Thyroid gland (tissue), 4 donors: Measurements from ENCODE around the gene PGLYRP1.

Experiments used
- POLR2A ChIP-seq, 2 donors: fragments of 450-650 bp; IDR thresholded peaks; one replicate each; pipeline ENCODE4 v1.6.1; 2017; ENCODE audit warnings: antibody characterized with exemption in 2 of 2, mild to moderate bottlenecking in 2 of 2, moderate library complexity in 1 of 2
- TF ChIP-seq, protein P1 (sequence below), 6 experiments: fragments of 200-600 bp in 3 of 6; fragments of 450-650 bp in 3 of 6; sonication (generic) in 3 of 6; IDR thresholded peaks; one replicate each; pipeline ENCODE4 v1.5.1; 2016 to 2019; ENCODE audit warnings: antibody characterized with exemption in 6 of 6, mild to moderate bottlenecking in 2 of 6, inconsistent platforms in 1 of 6, moderate library complexity in 1 of 6

DNA sequence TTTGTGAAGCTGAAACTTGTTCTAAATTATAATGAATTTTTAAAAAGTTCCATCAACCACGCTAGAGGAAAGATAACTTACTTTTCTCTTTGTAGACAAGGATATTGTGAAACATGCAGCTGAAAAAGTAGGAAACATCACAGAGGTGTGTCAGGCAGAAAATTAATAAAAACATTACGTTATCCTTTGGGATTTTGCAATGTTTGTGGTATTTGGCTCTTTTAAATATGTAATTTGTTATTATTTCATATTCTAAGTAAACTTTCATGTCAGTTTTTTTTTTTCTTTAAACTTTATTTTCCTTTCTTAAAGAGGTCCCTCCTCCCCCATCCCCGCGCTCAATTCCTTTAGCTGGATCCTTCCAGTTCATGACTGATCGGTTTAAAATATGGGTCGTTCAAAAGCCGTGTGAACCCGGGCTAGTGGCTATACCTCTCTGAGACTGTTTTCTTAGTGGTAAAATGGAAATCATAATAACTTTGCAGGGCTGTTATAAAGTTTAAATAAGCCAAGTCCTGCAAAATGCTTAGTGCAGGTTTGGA, 28.3 kb downstream of the PGLYRP1 start:
- TF ChIP-seq, protein P1, sequence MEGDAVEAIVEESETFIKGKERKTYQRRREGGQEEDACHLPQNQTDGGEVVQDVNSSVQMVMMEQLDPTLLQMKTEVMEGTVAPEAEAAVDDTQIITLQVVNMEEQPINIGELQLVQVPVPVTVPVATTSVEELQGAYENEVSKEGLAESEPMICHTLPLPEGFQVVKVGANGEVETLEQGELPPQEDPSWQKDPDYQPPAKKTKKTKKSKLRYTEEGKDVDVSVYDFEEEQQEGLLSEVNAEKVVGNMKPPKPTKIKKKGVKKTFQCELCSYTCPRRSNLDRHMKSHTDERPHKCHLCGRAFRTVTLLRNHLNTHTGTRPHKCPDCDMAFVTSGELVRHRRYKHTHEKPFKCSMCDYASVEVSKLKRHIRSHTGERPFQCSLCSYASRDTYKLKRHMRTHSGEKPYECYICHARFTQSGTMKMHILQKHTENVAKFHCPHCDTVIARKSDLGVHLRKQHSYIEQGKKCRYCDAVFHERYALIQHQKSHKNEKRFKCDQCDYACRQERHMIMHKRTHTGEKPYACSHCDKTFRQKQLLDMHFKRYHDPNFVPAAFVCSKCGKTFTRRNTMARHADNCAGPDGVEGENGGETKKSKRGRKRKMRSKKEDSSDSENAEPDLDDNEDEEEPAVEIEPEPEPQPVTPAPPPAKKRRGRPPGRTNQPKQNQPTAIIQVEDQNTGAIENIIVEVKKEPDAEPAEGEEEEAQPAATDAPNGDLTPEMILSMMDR (IDR thresholded peaks at IDR 0.05): no peak
- TF ChIP-seq POLR2A (IDR thresholded peaks at IDR 0.05): no peak
